Left hindlimb (tissue), 1 donor: ENCODE results near the gene NEU4.
A peak's percentile ranks its signal among the peaks of the same experiment; 100 is the strongest.
"Not testable (repeated sequence)": the region's sequence is repeated elsewhere in the genome, so short reads cannot be mapped to it uniquely, and the experiment has no call there.

ENCODE experiments used
- DNase-seq: peaks from one replicate; pipeline ENCODE4 v3.0.0-alpha.2; 2018

The NEU4 gene, protein sequence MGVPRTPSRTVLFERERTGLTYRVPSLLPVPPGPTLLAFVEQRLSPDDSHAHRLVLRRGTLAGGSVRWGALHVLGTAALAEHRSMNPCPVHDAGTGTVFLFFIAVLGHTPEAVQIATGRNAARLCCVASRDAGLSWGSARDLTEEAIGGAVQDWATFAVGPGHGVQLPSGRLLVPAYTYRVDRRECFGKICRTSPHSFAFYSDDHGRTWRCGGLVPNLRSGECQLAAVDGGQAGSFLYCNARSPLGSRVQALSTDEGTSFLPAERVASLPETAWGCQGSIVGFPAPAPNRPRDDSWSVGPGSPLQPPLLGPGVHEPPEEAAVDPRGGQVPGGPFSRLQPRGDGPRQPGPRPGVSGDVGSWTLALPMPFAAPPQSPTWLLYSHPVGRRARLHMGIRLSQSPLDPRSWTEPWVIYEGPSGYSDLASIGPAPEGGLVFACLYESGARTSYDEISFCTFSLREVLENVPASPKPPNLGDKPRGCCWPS

DNA sequence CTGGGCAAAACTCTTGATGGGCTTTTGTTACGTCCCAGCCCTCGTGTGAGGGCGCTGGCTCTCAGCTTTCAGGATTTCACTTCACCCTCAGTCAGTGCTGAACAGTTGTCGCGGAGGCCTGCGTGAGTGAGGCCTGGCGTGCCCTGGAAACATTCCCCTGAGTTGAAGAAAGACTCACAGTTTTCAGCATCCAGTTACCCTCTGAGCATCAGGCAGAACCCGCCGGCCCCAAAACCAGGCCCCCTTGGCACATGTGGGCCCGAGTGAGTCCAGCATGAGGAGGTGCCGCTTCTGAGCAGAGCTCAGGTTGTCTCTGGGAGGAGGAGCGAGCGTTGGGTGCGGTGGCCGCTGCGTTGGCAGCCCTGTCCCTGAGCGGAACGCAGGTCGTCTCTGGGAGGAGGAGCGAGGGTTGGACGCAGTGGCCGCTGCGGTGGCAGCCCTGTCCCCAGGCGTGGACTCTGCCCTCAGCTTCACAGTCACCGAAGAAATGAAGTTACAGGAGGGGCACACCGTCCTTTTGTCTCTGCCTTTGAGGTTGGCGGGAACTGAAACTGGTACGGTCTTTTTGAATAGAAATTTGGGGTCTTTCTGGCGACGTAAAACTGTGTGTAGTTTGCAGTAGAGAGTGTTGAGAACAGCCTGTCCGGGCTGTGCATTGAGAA is at the start of gene NEU4:
Gene NEU4 (plus strand): TSS at position 473 of the 662 bp plus-strand sequence. CDS start 5,292 bp downstream, outside the sequence.
- no peak for DNase-seq

DNA sequence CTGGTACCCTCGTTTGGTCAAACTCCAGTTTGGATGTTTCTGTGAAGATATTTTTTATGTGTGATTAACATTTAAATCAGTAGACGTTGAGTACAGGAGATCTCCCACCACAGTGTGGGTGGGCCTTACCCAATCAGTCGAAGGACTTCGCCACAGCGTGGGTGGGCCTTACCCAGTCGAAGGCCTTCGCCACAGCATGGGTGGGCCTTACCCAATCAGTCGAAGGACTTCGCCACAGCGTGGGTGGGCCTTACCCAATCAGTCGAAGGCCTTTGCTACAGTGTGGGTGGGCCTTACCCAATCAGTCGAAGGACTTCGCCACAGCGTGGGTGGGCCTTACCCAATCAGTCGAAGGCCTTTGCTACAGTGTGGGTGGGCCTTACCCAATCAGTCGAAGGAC is 49.1 kb upstream of the NEU4 start:
- DNase-seq: not testable (repeated sequence)

DNA sequence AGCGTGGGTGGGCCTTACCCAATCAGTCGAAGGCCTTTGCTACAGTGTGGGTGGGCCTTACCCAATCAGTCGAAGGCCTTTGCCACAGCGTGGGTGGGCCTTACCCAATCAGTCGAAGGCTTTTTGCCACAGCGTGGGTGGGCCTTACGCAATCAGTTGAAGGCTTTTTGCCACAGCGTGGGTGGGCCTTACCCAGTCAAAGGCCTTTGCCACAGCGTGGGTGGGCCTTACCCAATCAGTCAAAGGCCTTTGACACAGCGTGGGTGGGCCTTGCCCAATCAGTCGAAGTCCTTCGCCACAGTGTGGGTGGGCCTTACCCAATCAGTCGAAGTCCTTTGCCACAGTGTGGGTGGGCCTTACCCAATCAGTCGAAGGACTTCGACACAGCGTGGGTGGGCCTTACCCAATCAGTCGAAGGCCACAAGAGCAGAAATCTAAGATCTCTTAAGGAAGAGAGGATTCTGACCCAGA is 48.7 kb upstream of the NEU4 start:
- DNase-seq: peak; percentile 10

DNA sequence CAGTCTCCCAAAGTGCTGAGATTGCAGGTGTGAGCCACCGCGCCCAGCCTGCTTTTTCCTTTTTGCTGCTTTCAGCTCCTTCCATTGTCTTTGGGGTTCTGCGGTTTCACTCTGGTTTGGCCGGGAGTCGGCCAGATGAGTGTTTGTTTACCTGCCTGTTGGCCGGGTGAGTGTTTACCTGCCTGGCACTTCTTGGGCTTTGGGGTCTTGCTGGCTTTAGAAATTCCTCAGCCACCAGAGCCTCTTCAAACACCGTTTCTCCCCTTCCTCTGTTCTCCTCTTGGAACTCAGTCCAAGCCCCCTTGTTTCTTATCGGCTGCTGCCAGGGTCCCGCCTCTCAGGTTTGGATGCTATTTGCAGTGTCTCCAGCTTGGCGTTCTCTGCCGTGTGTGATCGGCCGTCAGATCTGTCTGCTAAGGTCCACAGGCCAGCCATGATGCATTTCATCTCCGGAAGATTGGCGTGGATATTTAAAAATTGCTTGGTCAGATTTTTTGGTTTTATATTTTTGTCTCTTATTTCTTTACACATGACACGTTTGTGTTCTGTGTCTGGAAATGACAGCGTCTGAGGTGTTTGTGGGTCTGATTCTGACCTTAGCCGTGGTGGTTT is 46.6 kb upstream of the NEU4 start:
- DNase-seq: peak; percentile 6

DNA sequence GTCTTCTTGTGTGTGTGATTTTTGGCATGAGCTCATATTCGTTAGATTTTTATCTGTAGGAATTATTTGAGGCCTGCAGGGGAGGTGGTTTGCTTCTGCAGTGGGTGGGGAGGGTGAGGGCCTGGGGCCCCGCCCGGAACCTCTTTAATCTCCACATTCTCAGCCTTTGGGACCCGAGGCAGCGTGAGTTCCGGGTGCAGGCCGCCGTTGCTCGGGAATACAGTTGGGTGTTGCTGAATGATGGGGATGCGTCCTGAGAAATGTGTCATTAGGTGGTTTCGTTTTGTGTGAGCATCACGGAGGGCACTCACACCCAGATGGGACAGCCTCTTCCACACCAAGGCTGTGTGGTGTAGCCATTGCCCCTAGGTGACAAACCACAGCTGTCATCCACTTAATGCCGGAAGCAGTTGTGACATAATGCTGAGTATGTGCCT is 46.0 kb upstream of the NEU4 start:
- DNase-seq: peak; percentile 2

DNA sequence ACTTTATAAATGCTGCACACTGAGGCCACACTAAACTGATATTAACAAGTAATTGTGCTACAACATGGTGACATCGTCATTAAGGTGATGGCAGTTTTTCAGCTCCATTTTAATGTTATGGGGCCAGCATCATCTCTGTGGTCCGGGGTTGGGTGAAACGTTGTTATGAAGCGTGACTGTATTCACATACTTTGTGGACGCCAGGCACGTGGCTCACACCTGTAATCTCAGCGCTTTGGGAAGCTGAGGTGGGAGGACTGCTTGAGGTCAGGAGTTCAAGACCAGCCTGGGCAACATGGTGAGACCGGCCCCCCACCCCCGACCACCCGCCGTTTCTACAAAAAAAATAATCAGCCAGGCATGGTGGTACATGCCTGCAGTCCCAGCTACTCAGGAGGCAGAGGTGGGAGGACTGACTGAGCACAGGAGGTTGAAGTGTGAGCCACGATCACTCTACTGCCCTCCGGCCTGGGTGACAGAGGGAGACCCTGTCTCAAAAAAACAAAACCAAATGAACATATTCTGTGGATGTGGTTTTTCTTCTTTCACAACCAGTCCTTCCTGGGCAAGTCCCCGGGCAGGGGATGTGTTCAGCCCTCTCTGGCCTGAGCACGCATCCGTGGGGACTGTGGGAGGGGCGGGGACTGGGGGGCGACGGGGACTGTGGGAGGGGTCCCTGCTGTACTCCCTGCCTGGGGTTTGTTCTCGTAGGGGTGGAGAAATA is 45.3 kb upstream of the NEU4 start:
- DNase-seq: peak; percentile 8

DNA sequence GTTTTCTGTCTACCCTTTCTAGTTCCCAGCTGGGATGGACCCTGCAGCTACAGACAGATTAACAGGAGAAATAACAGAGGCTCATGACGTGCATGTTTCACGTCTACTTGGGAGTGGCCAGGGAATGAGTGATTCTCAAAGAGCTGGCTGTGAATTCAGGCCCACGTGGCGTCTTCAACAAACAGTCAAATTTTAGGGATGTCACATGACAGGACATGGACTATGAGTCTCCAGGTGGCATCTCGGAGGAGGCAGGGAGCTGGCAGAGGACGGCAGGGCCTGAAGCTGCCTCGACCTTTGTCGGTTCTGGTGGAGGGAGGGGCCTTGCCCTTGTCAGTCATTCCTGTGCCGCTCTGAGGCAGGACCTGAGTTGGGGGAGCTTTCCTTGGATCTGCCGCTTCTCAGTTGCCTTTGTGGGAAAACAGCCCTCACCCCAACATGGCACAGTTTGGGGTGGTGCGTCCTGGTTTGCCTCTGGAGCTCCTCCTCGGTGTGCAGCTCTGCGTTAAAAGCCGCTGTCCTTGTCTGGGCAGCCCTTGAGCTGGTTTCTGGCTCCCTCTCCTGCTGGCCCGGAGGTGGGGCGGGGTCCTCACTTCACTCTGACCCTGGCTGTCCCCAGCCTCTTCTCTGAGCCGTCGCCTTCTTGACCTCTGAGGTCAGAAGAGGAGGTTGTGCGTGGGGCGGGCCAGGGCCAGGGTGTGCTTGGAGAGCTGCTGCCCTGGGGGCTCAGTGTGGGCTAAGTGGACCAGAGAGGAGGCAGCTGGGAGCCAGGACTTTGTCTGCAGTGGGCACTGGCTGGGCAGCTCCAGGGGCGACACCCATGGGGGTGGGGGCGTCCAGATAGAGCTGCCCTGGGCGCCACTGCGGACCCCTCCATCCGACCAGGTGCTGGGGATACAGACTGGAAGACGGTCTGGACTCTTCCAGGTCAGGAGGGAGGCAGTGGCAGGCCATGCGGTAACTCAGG is 44.4 kb upstream of the NEU4 start:
- peak; percentile 29 for DNase-seq

DNA sequence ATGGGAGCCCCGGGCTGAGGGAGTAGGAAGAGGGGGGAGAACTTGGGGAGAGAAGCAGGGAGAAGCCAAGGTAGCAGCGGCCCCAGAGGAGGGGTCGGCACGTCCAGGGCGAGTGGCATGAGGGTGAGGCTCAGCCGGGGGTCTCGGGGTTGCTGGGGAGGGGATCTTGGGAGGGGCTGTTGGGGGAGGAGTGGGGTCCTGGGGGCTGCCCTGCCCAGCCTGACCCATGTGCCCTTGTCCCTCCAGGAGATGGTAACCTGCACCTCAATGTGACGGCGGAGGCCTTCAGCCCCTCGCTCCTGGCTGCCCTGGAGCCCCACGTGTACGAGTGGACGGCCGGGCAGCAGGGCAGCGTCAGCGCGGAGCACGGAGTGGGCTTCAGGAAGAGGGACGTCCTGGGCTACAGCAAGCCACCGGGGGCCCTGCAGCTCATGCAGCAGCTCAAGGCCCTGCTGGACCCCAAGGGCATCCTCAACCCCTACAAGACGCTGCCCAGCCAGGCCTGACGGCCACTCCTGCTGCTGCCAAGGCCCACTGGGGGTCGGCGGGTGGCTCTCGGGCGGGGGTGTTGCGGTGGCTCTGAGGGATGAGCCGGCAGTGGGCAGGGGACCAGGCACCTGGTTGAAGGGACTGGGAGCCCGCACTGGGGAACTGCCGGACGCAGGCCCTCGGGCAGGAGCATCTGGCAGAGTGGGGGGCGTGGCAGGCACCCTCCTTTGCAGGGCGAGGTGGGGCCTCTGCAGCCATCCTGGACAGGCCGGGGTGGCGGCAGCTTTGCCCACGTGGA is 41.3 kb upstream of the NEU4 start:
- peak; percentile 33 for DNase-seq

DNA sequence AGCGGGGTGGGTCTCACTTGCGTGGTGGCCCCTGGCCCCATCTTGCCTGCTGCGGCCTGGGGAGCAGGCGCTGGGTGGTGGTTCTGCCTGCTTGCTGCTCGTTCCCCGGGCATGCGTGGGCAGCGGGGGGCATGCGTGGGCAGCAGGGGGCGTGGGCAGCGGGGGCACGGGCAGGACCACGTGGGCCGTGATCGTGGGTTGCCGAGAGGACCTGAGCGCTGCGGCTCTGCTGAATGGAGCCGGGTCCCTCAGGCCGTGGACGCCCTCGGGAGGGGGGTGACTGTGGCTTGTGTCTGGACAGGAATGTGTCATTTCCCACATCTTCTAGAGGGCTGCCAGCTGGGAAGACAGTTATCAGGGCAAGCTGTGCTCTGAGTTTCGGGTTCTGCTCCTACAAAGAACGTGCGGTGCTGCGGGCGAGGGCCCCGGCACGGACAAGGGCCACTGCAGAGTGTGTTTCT is 40.7 kb upstream of the NEU4 start:
- DNase-seq: peak; percentile 9

DNA sequence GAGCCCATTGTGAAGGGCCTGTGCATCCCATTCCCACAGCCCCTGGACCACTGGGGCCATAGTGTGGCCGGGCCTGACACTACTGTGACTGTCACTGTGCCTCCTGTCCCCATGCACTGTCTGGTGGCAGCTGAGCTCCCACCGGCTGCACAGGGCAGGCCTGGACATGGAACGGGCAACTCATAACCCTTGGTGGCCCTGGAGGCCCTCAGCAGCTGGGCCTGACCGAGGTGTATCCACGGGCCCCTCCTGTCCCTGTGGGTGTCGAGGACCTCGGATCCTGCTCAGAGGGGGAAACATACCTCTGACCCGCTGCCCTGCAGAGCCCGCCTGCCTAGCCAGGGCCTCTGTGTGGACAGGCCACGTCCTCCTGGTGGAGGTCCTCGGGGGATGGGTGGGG is 40.1 kb upstream of the NEU4 start:
- DNase-seq: no peak

DNA sequence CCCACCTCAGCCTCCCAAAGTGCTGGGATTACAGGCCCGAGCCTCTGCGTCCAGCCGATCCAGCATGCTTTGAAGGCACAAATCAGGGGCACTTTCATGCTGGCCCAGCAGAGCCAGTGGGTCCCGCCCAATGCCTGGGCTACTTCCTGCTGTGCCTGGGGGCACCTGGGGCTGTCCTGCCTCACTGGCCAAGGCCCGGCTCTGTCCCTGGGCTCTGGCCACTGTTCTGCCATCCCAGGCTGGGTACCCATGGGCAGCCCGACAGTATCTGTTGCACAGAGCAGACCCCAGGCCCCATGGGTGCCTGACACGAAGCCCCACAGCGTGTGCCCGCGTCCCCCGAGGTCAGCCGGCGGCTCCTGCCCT is 39.2 kb upstream of the NEU4 start:
- no peak for DNase-seq

DNA sequence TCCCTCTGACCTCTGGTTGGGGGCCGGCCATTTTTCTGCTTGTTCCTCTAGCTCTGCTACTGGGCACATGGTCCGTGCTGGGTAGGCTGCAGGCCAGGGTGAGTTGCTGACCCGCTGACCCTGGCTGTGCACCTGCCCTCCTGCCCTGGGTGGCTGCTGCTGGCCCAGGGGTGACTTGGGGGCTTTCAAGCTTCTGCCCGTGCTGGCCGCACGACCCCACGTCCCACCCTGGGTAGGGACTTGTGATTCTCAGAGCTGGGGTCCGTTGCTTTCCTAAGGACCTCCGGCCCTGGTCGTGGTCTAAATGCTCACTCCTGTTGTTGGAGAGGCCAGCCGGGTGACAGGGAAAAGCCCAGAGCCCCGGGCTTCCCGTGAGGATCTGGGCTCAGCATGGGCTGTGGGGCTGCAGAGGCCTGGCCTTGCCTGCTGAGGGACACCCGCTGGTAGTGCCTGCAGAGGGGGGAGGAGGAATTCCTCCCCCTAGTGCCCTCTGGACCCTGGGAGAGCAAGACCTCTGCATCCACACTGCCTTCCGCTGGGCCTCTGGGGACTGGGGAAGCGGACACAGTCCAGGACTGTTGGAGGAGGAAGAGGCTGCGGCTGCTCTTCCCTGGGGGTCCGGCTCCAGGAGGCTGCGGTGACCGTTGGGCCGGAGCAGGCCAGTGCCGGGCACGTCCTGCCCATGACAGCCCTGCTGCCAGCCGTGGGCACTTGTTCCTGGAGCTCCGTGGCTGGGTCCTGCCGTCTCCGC is 38.6 kb upstream of the NEU4 start:
- DNase-seq: no peak

DNA sequence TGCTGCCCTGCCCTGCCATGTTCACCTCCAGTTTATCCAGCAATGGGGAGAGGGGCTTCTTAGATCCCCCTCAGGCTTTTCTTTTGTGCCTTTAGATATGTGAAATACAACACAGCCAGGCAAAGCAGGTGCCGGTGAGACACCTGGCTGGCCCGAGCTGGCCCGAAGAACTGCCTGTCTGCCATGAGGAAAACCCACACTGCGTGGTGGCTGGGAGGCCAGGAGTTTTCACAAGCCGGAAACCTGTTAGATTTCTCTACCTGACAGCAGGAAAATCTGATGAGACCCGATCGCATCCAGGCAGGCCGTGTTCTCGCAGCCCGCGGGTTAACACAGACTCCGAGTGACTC is 38.1 kb upstream of the NEU4 start:
- no peak for DNase-seq

DNA sequence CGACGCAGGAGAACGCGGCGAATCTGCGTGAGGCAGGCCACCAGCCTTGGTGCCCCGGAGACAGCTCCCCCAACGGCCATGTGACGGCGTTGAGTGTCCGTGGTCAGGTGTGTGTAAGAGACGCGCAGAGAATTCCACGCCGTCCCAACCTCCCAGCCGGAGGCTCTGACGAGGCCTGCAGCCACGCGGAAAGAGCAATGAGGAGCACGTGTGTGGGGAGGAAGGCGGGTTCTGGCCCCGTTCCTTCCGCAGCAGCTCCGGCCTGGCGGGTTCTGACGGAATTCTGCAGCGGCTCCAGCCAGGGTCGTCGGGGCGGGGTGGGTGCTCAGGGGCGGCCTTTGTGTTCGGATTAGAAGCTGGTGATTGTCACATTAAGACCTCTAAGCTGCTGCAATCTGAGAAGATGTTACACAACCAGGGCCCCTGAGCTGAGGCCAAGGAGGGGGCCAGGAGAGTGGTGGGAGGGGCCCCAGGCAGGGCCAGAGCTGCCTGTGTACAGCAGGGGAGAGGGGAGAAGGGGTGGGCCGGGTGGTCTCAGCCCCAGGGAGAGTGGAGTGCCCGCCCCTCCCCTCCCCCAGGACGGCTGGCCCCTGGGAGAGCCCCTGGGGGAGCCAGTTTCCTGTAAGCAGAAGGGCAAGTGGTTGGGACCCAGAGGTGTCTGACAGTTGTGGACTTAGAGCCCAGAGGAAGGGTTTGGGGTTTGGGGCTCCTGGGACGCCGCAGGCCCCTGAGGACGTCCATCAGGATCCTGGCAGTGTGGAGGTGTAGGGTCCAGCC is 37.5 kb upstream of the NEU4 start:
- peak; percentile 70 for DNase-seq

DNA sequence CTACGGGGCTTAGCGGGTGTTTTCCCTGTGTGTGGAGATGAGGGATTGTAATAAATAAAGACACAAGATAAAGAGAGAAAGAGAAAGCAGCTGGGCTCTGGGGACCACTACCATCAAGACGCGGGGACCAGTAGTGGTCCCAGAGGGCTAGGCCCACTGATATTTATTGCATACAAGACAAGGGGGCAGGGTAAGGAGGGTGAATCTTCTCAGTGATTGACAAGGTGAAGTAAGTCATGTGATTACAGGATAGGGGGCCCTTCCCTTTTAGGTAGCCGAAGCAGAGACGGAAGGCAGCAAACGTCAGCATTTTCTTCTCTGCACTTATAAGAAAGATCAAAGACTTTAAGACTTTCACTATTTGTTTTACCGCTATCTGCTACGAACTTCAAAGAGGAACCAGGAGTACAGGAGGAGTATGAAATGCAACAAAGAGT is 36.9 kb upstream of the NEU4 start:
- no peak for DNase-seq

DNA sequence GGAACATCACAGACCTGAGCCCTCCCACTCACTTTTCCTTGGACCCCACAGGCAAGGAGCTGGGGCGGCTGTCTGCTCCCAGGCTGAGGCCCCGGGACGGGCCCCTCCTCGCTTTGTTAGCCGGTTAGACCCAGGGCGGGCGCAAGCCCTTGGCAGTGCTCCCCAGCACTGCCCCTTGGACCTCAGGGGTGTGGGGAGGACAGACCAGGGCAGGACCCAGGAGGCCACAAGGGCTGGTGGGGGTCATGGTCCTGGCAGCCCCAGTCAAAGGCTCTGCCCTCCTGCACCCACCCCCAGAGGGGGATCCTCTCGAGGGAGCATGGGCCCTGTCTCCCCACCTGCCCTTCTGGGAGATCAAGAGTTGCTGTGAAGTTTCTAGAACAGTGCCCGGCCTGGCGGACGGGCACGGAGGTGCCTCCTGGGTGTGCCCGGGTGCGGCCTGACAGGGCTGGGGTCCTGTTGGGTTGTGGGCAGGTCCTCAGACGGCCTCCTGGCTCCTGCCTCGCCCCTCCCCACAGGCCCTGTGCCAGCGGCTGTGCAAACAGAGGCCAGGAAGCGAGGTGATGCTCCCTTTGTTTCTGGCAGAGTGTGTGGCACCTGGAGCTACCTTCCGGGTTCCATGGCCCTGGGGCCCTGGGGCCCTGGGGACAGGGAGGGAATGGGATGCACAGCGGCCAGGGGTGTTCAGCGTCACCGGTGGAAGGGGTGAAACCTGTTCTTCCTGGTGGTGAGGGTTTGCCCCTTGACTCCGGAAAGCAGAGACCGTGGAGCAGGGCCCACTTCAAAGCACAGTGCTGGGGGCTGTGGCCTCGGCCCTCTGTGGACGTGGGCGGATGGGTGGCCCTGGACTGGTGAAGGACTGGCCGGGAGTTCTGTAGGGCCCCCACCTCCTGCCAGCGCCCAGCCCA is 35.2 kb upstream of the NEU4 start:
- no peak for DNase-seq

DNA sequence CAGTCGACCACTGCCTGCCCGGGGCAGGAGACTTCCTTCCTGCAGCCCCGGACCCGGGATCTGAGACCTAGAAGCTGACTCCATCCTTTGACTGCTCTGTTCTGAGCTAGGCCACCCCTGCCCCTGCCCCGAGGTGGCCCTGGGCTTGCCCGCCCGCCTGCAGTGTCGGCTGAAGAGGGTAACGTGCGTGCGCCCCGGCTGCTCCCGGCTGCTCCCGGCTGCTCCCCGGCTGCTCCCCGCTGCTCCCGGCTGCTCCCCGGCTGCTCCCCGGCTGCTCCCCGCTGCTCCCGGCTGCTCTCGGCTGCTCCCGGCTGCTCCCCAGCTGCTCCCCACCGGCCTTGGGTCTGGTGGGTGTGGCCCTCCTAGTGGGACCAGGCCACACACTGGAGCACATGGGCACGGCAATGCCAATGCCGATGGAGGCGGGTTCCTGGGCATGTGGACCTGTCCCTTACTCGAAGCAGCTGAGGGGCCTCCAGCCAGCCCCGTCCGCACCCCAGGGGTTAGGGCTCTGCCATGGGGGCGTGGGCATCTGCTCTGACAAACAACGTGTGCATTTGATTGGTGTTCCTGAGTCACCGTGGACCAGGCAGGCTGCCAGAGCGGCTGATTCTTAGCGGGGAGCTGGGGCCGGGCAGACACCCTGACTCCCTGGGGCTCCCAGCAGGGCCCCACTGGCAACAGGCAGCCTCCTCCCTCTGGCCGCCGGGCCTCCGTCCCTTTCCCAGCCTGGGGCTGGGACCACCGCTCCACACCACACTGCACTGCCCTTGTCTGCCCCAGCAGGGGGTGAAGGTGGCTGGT is 34.4 kb upstream of the NEU4 start:
- DNase-seq: peak; percentile 12
